HepG2 (cell line): ENCODE measurements around the gene DARS2. TPM values are rescaled to one million over a fixed set of nuclear protein-coding genes. Genes with fewer than 3 reads are reported as not detected.

Experiments used
- ATF1 ChIP-seq: IDR thresholded peaks from 2 replicates; pipeline ENCODE4 v1.6.1; 2016; ENCODE audit warnings: mild to moderate bottlenecking, control low read depth
- DNMT3B ChIP-seq: conservative IDR thresholded peaks from 2 replicates; pipeline ENCODE4 v1.6.1; 2016; ENCODE audit warnings: missing biosample characterization, control low read depth
- DR1 ChIP-seq: sonication (generic); formaldehyde crosslinking; IDR thresholded peaks from 2 replicates; pipeline ENCODE4 v1.8.0; 2021; ENCODE audit warnings: mild to moderate bottlenecking, missing genetic modification reagents, inconsistent platforms
- DRAP1 ChIP-seq: IDR thresholded peaks from 2 replicates; pipeline ENCODE4 v1.6.1; 2016; ENCODE audit warnings: missing genetic modification reagents, missing compliant biosample characterization
- EED ChIP-seq: sonication (generic); formaldehyde crosslinking; IDR thresholded peaks from 2 replicates; pipeline ENCODE4 v1.5.0; 2020; ENCODE audit warnings: mild to moderate bottlenecking, missing genetic modification reagents
- ELF3 ChIP-seq: IDR thresholded peaks from 2 replicates; pipeline ENCODE4 v1.6.1; 2016; ENCODE audit warnings: missing genetic modification reagents, missing compliant biosample characterization
- MAZ ChIP-seq, 2 experiments: sonication (generic) in 1 of 2; formaldehyde crosslinking in 1 of 2; IDR thresholded peaks; 2 replicates each; pipeline versions ENCODE4 v1.5.0 to v1.6.1; 2012 to 2020; ENCODE audit warnings: low read depth in 2 of 2, mild to moderate bottlenecking in 2 of 2, borderline replicate concordance in 1 of 2, improper control_type of control experiment in 1 of 2, low read length in 1 of 2, missing genetic modification reagents in 1 of 2, moderate library complexity in 1 of 2
- MEF2D ChIP-seq: sonication (generic); formaldehyde crosslinking; IDR thresholded peaks from 2 replicates; pipeline ENCODE4 v1.5.1; 2020; ENCODE audit warnings: mild to moderate bottlenecking, missing genetic modification reagents
- NFKB2 ChIP-seq: sonication (generic); formaldehyde crosslinking; IDR thresholded peaks from 2 replicates; pipeline ENCODE4 v1.4.0; 2020; ENCODE audit warnings: missing genetic modification reagents, borderline replicate concordance
- NFKBIZ ChIP-seq: IDR thresholded peaks from 2 replicates; pipeline ENCODE4 v1.6.1; 2018; ENCODE audit warnings: missing genetic modification reagents, missing compliant biosample characterization
- NONO ChIP-seq, 2 experiments: fragments of 450-650 bp in 1 of 2; sonication (generic) in 1 of 2; formaldehyde crosslinking in 1 of 2; IDR thresholded peaks in 1 of 2; conservative IDR thresholded peaks in 1 of 2; 2 replicates each; pipeline versions ENCODE4 v1.6.1 to v1.8.0; 2017 to 2022; ENCODE audit warnings: mild to moderate bottlenecking in 1 of 2, missing genetic modification reagents in 1 of 2, moderate library complexity in 1 of 2
- ONECUT2 ChIP-seq: sonication (generic); formaldehyde crosslinking; IDR thresholded peaks from 2 replicates; pipeline ENCODE4 v1.4.0; 2020; ENCODE audit warnings: missing genetic modification reagents
- POLR2AphosphoS5 ChIP-seq: IDR thresholded peaks from 2 replicates; pipeline ENCODE4 v1.6.1; 2012; ENCODE audit warnings: low read depth, low read length
- ZBTB39 ChIP-seq: sonication (generic); formaldehyde crosslinking; IDR thresholded peaks from 2 replicates; pipeline ENCODE4 v1.5.0; 2020; ENCODE audit warnings: missing genetic modification reagents
- ZNF207 ChIP-seq: fragments of 450-650 bp; IDR thresholded peaks from 2 replicates; pipeline ENCODE4 v1.6.1; 2016; ENCODE audit warnings: antibody characterized with exemption, borderline replicate concordance
- ZNF224 ChIP-seq: sonication (generic); formaldehyde crosslinking; IDR thresholded peaks from 2 replicates; pipeline ENCODE4 v1.5.0; 2020; ENCODE audit warnings: mild to moderate bottlenecking, missing genetic modification reagents
- ZNF280D ChIP-seq: sonication (generic); formaldehyde crosslinking; IDR thresholded peaks from 2 replicates; pipeline ENCODE4 v1.5.1; 2020; ENCODE audit warnings: mild to moderate bottlenecking, missing genetic modification reagents
- ZNF839 ChIP-seq: sonication (generic); formaldehyde crosslinking; IDR thresholded peaks from 2 replicates; pipeline ENCODE4 v1.4.0; 2020; ENCODE audit warnings: missing genetic modification reagents, mild to moderate bottlenecking, borderline replicate concordance
- ZNF891 ChIP-seq: sonication (generic); formaldehyde crosslinking; IDR thresholded peaks from 2 replicates; pipeline ENCODE4 v1.5.0; 2020; ENCODE audit warnings: mild to moderate bottlenecking, missing genetic modification reagents
- polyA plus RNA-seq, 8 experiments: library from polyadenylated mRNA; depleted of rRNA in 3 of 8; stranded (reverse) in 7 of 8; unstranded in 1 of 8; fragments of >200 nt; fragmentation: Illumina TruSeq in 4 of 8; extraction: Trizol in 4 of 8; gene quantifications; 2 replicates each; pipeline versions ENCODE4 v1.2.1 to v1.2.3, GENCODE V29; 2011 to 2016; ENCODE audit warnings: low read depth in 4 of 8, missing spikeins in 1 of 8, mixed read lengths in 1 of 8; ENCODE audit not compliant: insufficient read depth in 1 of 8
- total RNA-seq, 5 experiments: library from RNA; depleted of rRNA; stranded (reverse); fragments of >200 nt; fragmentation: Illumina TruSeq; extraction: Trizol; gene quantifications; 2 replicates each; pipeline ENCODE4 v1.2.3, GENCODE V29; 2016; ENCODE audit warnings: low read depth in 1 of 5

DARS2 gene
- total and polyA plus RNA-seq, 2 of the 13 experiments (the other 11 are each of a cell fraction or from before 2014, with no cell fraction given): 17.6 to 27.7 TPM

GRCh38 chr1:173867753-173868265, 43.3 kb downstream of the DARS2 start, which contains the start of gene GAS5 (continued):
- TF ChIP-seq NFKBIZ (peak; percentile 31; the same call in 1 of the 2 replicates), EED (CRISPR knock-in tag) (0 out of 2 replicates have a peak, but pooled peaks have one; percentile 33), ZNF224 (CRISPR knock-in tag) (0 out of 2 replicates have a peak, but pooled peaks have one; percentile 41), POLR2AphosphoS5 (peak; percentile 100), DNMT3B (peak; percentile 58; the same call in 1 of the 2 replicates), DRAP1 (CRISPR knock-in tag) (peak; percentile 99), DR1 (CRISPR knock-in tag) (peak; percentile 95), NFKB2 (CRISPR knock-in tag) (no peak), ZNF839 (CRISPR knock-in tag) (no peak), ONECUT2 (peak; percentile 25; the same call in 1 of the 2 replicates), MEF2D (CRISPR knock-in tag) (peak; percentile 68), ZBTB39 (CRISPR knock-in tag) (no peak), MAZ (IDR thresholded peaks at IDR 0.05; ENCODE audit: borderline replicate concordance, low read depth, low read length) (peak; percentile 89; the same call in 1 of the 2 replicates), MAZ (CRISPR knock-in tag; IDR thresholded peaks at IDR 0.05; ENCODE audit: low read depth) (no peak), ZNF207 (no peak), ZNF280D (CRISPR knock-in tag) (peak; percentile 60), ZNF891 (CRISPR knock-in tag) (0 out of 2 replicates have a peak, but pooled peaks have one; percentile 26), ATF1 (CRISPR knock-in tag) (peak; percentile 94), NONO (IDR thresholded peaks at IDR 0.05) (no peak), NONO (CRISPR knock-in tag; conservative IDR thresholded peaks at IDR 0.05) (peak; percentile 65; the same call in 1 of the 2 replicates), ELF3 (peak; percentile 40; the same call in 1 of the 2 replicates)
